Peyer's patch (tissue), 4 donors: ENCODE results near the gene CD38. TPM values are rescaled to one million over a fixed set of nuclear protein-coding genes. Genes with fewer than 3 reads are reported as not detected.

Source experiments
- total RNA-seq, 4 donors: library from RNA; depleted of rRNA; stranded (reverse); fragments of >200 nt; gene quantifications; one replicate each; pipeline ENCODE4 v1.1.0, GENCODE V29; 2016

Gene CD38
- total RNA-seq, 4 donors from 2014 or later: 2.1 to 19.0 (median 3.9) TPM

Other genes with a start within 250 kb of the CD38 start
- gene FBXL5, start 123.0 kb upstream of the CD38 start, total RNA-seq: 100 to 1,000 TPM in 2 of 4 donors, 10 to 100 TPM in 2; 58.7 to 104 (median 99.4) TPM
- gene FAM200B, start 96.5 kb upstream of the CD38 start, total RNA-seq: 10 to 100 TPM; 15.1 to 59.4 (median 33.9) TPM
- gene BST1, start 75.3 kb upstream of the CD38 start, total RNA-seq: 10 to 100 TPM in 3 of 4 donors, 1 to 10 TPM in 1; 7.4 to 62.5 (median 40.2) TPM
- 1 to 10 TPM in 3 of 4 donors, not detected in 1; 4.0 to 9.3 (median 7.9) TPM for gene FGFBP1, start 160.4 kb downstream of the CD38 start, total RNA-seq
- gene FGFBP2, start 184.8 kb downstream of the CD38 start, total RNA-seq: not detected